Measurements from ENCODE around the gene CENATAC.

DNA sequence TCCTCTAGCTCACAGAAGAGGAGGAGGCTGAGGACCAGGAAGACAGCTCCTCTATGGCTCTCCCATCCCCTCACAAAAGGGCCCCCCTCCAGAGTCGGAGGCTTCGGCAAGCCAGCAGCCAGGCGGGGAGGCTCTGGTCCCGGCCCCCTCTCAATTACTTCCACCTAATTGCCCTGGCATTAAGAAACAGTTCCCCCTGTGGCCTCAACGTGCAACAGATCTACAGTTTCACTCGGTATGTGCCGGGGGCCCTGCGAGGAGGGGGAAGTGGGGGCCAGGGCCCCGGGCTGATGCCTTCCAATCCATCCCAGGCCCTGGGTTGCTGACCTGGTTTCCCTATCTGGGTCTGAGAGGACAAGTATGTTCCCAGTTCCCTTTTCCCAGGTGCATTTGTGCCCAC is 18.5 kb upstream of the CENATAC start:
- TF ChIP-seq RARB (CRISPR knock-in tag; IDR thresholded peaks at IDR 0.05) (no peak), PATZ1 (CRISPR knock-in tag; IDR thresholded peaks at IDR 0.05; ENCODE audit: borderline replicate concordance) (no peak), ZNF8 (CRISPR knock-in tag; IDR thresholded peaks at IDR 0.05) (no peak), BACH2 (CRISPR knock-in tag; IDR thresholded peaks at IDR 0.05; ENCODE audit: borderline replicate concordance) (no peak), PPARA (CRISPR knock-in tag; IDR thresholded peaks at IDR 0.05; ENCODE audit: borderline replicate concordance) (no peak), ZNF70 (CRISPR knock-in tag; IDR thresholded peaks at IDR 0.05) (no peak), TSHZ2 (CRISPR knock-in tag; IDR thresholded peaks at IDR 0.05) (no peak), SNAI2 (CRISPR knock-in tag; IDR thresholded peaks at IDR 0.05) (no peak), ARNTL (CRISPR knock-in tag; IDR thresholded peaks at IDR 0.05; ENCODE audit: borderline replicate concordance, low read depth) (no peak), OSR1 (CRISPR knock-in tag; IDR thresholded peaks at IDR 0.05) (no peak), GLIS3 (CRISPR knock-in tag; IDR thresholded peaks at IDR 0.05) (no peak), ZFP30 (CRISPR knock-in tag; IDR thresholded peaks at IDR 0.05) (no peak)
- TF ChIP-seq, protein P1, sequence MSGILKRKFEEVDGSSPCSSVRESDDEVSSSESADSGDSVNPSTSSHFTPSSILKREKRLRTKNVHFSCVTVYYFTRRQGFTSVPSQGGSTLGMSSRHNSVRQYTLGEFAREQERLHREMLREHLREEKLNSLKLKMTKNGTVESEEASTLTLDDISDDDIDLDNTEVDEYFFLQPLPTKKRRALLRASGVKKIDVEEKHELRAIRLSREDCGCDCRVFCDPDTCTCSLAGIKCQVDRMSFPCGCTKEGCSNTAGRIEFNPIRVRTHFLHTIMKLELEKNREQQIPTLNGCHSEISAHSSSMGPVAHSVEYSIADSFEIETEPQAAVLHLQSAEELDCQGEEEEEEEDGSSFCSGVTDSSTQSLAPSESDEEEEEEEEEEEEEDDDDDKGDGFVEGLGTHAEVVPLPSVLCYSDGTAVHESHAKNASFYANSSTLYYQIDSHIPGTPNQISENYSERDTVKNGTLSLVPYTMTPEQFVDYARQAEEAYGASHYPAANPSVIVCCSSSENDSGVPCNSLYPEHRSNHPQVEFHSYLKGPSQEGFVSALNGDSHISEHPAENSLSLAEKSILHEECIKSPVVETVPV (CRISPR knock-in tag; IDR thresholded peaks at IDR 0.05) = no peak

Data from SK-N-SH treated with all-trans-retinoic acid at 6 μM for 48 hours (cell line).